Brain pericyte (primary cell): ENCODE results near the gene FHIT.

Experiments used
- DNase-seq: peaks from one replicate; pipeline ENCODE4 v3.0.0-alpha.2; 2012; ENCODE audit warnings: low read depth, low spot score

Gene FHIT

GRCh38 chr3:60417576-60417975, 833.7 kb downstream of the FHIT start:
- DNase-seq = no peak

DNA sequence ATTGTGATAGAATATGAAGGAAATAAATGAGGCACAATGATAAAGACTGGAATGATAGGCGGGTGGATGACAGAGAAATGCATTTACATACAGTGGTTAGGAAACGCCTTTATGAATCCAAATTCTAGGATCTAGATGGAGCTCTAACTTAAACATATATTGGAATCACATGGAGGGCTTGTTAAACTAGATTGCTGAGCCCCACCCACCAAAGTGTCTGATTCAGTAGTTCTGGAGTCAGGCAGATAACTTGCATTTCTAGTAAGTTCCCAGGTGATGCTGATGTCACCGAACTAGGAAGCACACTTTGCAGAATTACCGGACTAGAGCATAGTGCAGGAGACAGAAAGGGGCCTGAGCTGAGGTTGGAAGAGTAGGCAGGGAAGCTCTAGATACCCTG, 837.2 kb downstream of the FHIT start:
- DNase-seq = no peak

DNA sequence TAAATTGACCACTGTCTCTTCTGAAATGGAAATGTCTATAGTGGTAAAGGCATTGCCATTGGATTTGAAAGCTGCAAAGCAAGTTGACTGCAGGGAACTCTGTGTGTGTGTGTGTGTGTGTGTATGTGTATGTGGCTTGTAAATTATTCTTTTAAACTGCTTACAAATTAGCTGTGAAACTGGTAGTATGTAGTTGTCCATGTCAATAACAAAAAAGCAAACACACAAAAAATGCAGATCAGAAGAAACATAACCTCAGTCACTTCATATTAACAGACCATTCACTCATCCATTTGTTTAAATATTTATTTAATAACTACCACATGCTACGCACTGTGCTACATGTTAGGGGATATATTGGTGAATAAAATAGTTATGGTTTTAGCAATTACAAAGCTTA, 837.7 kb downstream of the FHIT start:
- DNase-seq = no peak

DNA sequence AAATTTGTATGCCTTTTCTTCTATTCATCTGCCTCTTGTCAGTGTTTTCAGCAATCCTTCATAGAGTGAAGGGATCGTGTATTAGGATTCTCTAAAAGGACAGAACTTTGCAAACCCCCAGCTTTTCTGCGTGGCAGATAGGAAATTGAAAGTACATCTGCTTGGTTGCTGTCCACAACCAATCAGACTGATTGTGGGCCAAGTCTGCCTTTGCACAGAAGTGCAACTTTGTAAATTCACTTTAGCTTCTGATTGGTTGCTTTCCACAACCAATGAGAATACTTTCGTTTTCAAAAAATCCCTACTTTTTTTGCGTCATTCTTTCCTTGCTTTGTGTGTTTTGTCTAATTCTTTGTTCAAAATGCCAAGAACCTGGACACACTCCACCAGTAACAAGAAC, 847.4 kb downstream of the FHIT start:
- DNase-seq = no peak

DNA sequence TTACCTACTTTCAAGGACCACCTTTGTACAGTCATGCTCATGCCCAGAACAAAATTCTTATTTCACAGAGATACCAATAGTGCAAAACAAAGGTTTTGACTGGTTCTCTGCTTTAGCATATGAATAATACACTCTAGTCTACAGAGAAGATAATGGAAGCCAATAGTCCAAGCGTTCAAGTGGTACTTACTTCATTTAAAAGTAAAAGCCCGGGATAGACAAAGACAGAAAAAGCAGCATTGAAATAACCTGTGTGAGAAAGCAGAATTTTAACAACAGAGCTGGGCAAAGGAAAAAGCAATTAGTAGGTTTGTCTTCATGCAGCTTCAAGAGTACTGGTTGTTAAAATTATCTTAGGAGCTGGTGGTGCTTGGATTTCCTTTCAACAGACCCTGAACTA, 848.3 kb downstream of the FHIT start:
- DNase-seq = no peak

GRCh38 chr3:60399861-60400845, 851.1 kb downstream of the FHIT start:
- DNase-seq = no peak

GRCh38 chr3:60399292-60399691, 852.0 kb downstream of the FHIT start:
- DNase-seq = no peak

DNA sequence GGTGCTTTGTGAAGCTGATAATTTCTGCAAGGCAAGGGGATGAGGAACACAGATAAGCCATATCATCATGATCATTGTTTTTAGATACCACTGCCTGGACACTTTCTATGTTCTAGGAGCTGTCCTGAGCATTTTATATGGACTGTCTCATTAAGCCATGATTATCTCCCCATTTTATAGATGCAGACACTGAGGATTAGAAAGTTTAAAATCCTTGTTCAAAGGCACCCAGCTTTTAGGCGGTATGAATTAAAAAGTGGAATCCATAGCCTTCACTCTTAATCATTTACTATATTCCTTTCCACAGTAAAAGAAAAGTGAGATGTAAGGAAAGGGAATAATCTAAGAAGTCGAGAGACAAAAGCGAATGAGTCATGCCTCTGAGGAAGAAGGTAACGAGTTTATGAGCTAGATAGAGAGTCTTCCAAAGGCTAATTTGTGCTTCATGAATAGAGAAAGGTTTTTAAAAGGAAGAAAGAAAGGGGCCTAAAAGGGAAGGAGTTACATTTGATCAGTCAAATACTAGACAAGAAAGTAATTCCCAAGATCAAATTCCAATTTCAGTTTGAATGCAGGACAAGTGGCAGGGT, 856.0 kb downstream of the FHIT start:
- no peak for DNase-seq

GRCh38 chr3:60393946-60394345, 857.3 kb downstream of the FHIT start:
- DNase-seq = no peak

DNA sequence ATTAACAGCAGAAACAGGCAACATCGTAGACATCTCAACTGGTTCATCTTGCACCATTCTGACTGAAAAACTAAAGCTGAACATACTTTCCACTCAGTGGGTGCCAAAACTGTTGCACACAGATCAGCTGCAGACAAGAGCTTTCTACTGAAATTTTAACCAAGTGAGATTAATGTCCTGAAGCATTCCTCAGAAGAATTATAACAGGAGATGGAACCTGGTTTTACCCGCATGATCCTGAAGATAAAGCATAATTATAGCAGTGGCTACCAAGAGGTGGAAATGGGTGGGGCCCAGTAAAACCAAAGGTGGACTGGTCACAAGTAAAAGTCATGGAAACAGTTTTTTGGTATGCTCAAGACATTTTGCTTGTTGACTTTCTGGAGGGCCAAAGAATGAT, 858.8 kb downstream of the FHIT start:
- DNase-seq = no peak

DNA sequence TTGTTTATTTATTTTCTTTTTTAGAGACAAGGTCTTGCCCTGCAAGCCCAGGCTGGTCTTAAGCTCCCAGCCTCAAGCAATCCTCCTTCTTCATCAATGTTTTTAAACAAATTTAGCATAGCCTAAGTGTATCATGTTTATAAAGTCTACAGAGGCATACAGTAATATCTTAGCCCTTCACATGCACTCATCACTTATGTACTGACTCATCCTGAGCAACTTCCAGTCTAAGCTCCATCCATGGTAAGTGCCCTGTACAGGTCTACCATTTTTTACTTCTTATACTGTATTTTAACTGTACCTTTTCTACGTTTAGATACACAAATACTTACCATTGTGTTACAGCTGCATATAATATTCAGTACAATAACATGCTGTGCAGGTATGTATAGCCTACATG, 860.0 kb downstream of the FHIT start:
- no peak for DNase-seq

DNA sequence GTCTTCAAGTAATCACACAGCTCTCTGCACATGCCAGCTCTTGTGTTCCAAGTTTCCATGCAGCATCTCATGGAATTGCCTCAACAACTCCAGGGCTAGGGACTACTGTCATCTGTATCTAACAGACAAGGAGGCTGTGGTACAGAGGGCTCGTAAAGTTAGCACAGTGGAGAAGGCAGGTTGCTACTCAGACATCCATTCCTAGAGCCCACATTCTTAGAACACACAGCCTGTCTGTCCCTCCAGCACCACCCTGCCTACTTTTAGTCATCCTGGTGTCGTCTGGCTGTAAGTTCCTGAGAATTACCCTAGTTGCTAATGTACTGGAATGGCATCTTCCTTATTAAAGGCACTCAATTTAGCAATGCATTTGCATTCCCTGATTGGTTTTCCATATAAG, 862.5 kb downstream of the FHIT start:
- no peak for DNase-seq

GRCh38 chr3:60386306-60386705, 864.9 kb downstream of the FHIT start:
- no peak for DNase-seq

DNA sequence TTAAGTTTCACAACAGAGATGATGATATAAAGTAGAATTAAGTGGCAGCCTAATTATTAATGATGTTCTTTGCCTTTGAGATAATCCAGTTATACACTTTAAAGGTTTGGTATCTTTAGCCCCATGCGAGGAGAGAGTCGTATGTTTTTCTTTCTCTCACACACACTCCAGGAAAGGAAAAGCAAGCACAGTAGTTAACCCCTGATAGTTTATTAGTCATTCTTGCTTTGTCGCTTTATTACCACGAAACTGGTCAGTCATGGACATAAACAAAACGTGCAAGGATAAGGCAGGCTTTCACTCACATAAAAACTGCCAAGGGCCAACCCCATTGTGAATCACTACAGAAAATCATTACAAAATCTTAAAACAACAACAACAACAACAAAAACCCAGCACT, 866.9 kb downstream of the FHIT start:
- DNase-seq = no peak

- no peak for DNase-seq
Observed at GRCh38 chr3:60383345-60383744, 867.9 kb downstream of the FHIT start.

GRCh38 chr3:60366486-60366885, 884.8 kb downstream of the FHIT start:
- DNase-seq = no peak

GRCh38 chr3:60365360-60365759, 885.9 kb downstream of the FHIT start:
- no peak for DNase-seq

DNA sequence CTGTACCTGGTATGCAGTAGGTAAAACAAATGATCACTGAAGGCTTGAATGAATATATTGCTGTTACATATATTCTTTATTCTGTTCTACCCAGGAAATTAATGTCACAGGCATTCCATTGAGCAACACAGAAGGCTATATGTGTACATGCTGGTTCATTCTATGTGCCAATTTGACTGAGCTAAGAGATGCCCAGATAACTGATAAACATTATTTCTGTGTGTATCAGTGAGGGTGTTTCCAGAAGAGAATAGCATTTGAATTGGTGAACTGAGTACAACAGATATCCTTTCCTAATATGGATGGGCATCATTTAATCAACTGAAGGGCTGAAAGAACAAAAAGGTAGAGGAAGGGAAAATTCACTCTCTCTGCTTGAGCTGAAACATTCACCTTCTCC, 886.8 kb downstream of the FHIT start:
- no peak for DNase-seq

- no peak for DNase-seq
Observed at GRCh38 chr3:60363817-60364216, 887.4 kb downstream of the FHIT start.

DNA sequence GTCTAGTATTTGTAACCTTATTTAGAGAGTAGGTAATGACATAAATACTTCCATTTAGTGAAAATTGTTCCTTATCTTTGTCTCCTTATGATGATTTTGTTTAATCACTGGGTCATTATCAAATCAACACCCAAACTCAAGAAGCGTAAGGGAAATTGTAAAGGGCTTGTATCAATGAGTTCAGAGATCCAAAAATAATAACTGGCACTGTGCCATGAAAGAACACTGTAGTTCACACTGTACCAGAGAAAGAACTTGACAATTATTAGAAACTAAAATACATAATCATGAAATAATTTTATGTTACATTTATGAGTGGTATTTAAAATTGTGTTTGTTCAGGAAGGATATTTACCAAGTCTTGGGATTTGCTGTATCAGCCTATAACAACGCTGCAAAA, 895.4 kb downstream of the FHIT start:
- no peak for DNase-seq

DNA sequence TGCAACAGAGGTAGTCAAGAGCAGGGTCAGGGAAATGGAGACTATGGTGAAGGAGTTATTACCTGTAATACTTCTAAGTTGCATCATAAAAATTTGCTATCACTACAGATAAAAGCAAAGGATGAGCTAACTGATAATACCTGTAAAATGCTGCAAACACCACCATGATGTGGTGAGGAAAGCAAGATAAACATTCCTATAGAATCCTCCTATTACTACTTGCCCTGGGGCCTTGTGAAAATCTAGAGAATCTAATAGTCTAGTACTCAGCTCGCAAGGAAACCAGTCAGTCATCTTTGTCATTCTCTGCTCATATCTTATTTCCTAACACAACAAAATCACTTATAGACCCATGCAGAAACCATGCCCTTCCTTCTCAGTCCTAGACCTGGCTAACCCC, 899.8 kb downstream of the FHIT start:
- DNase-seq = no peak

DNA sequence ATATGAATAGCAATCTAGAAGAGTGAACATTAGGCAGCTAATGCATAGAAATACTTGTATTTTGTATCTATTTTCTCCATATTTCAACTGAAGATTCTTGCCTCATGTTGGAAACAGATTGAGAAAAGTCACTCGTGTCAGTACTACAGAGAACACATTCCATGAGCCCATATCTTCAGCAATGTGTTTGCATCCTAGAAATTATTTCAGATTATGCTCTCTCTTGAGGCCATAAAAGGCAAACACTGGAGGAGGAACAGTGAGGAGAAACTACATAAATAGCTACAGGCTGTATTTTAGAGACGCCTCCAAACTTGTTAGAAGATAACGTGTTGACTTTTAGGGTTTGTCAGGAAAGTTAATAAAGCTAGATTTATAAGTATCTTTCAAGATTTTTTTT, 906.9 kb downstream of the FHIT start:
- no peak for DNase-seq

DNA sequence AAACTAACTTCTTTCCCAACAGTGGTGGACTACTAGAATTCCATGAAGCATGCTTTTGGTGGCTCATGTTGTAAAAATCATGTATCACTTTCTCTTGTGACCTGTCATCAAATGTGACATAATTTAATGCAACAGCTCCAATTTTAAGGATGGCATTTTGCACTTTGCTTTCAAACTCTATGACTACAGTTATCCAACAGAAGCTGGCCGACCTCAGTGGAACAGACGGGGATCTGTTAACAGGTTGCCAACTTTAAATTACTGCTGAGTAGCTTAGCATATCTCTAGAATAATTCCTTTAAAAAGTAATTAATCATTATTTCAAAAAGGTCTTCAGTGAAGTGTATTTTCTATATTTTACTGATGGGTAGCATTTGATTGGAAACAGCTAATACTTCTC, 907.4 kb downstream of the FHIT start:
- no peak for DNase-seq
